Body of pancreas (tissue), 4 donors: ENCODE results near the gene GMPPB.
"Not testable (repeated sequence)": the region's sequence is repeated elsewhere in the genome, so short reads cannot be mapped to it uniquely, and the experiment has no call there.

Source experiments
- CTCF ChIP-seq, 7 experiments: fragments of 450-650 bp in 4 of 7; fragments of 200-600 bp in 3 of 7; sonication (generic) in 3 of 7; IDR thresholded peaks; one replicate each; pipeline ENCODE4 v1.5.1; 2016 to 2019; ENCODE audit warnings: antibody characterized with exemption in 7 of 7
- POLR2A ChIP-seq, 3 donors: fragments of 450-650 bp; IDR thresholded peaks; one replicate each; pipeline ENCODE4 v1.6.1; 2016; ENCODE audit warnings: antibody characterized with exemption in 3 of 3, mild to moderate bottlenecking in 2 of 3

- not testable (repeated sequence) for TF ChIP-seq CTCF, POLR2A (IDR thresholded peaks at IDR 0.05)
Observed at GRCh38 chr3:49694409-49695070, 29.2 kb downstream of the GMPPB start.
